Activated gamma-delta T cell treated with Interleukin-2 at 50 U/mL for 16 hours (primary cell): Measurements from ENCODE around the gene CHRNG.

Experiments used
- DNase-seq: peaks from one replicate; pipeline ENCODE4 v3.0.0-alpha.2; 2020

Gene CHRNG

GRCh38 chr2:232584238-232584637 is 44.7 kb downstream of the CHRNG start:
- DNase-seq = no peak

GRCh38 chr2:232586943-232587505 is 47.5 kb downstream of the CHRNG start:
- DNase-seq = no peak

GRCh38 chr2:232587512-232587911 is 48.0 kb downstream of the CHRNG start:
- DNase-seq = no peak

- DNase-seq = no peak
Observed at GRCh38 chr2:232588031-232588430, 48.5 kb downstream of the CHRNG start.

- no peak for DNase-seq
Observed at GRCh38 chr2:232588680-232589585, 49.4 kb downstream of the CHRNG start.

- no peak for DNase-seq
Observed at GRCh38 chr2:232592772-232593395, 53.4 kb downstream of the CHRNG start.

GRCh38 chr2:232593982-232594381 is 54.5 kb downstream of the CHRNG start:
- DNase-seq = no peak
